HL-60 (cell line): ENCODE measurements around the gene ZFAND6.
A peak's percentile ranks its signal among the peaks of the same experiment; 100 is the strongest.

ENCODE experiments used
- DNase-seq, 2 experiments: peaks; one replicate each; pipeline ENCODE4 v3.0.0-alpha.2; 2010 to 2020; ENCODE audit warnings: low read depth in 1 of 2, low spot score in 1 of 2
- H3K27ac ChIP-seq: fragments of 250-450 bp; sonication (Bioruptor Pico); replicated peaks from 2 replicates; pipeline ENCODE4 v1.5.1; 2020; ENCODE audit warnings: mild to moderate bottlenecking, moderate library complexity
- H3K27me3 ChIP-seq: fragments of 250-450 bp; sonication (Bioruptor Pico); 2 replicates; pipeline ENCODE4 v1.5.1; 2021; ENCODE audit warnings: mild to moderate bottlenecking, moderate library complexity; ENCODE audit not compliant: insufficient read depth, poor library complexity, severe bottlenecking
- H3K4me3 ChIP-seq: replicated peaks from 2 replicates; pipeline ENCODE4 v1.5.1; 2011; ENCODE audit warnings: mild to moderate bottlenecking, control low read depth, low read length; ENCODE audit not compliant: insufficient read depth
- GABPA ChIP-seq: IDR thresholded peaks from 2 replicates; pipeline ENCODE4 v1.6.1; 2012; ENCODE audit warnings: low read depth
- POLR2AphosphoS5 ChIP-seq: IDR thresholded peaks from 2 replicates; pipeline ENCODE4 v1.6.1; 2012; ENCODE audit warnings: low read depth
- SPI1 ChIP-seq: IDR thresholded peaks from 2 replicates; pipeline ENCODE4 v1.6.1; 2012; ENCODE audit warnings: low read depth, mild to moderate bottlenecking, borderline replicate concordance
- TF ChIP-seq, protein P1 (sequence below): IDR thresholded peaks from one replicate; pipeline ENCODE4 v1.5.1; 2011; ENCODE audit warnings: low read length, control low read depth, inconsistent platforms; ENCODE audit not compliant: insufficient read depth
- TF ChIP-seq, protein P2 (sequence below): IDR thresholded peaks from 2 replicates; pipeline ENCODE4 v1.6.1; 2012; ENCODE audit warnings: low read depth; ENCODE audit not compliant: insufficient replicate concordance

Gene ZFAND6

GRCh38 chr15:80152180-80152895 lies 92.9 kb downstream of the ZFAND6 start:
- TF ChIP-seq POLR2AphosphoS5, result 0 out of 2 replicates have a peak, but pooled peaks have one; percentile 11
- no peak for TF ChIP-seq GABPA
- no peaks in the 10 kb centered on the region for H3K27me3 ChIP-seq
- H3K27ac ChIP-seq, result peak overlapping the region; percentile 83
- peak; percentile 87 to 97 for DNase-seq
- H3K4me3 ChIP-seq, result peak overlapping the region; percentile 79

DNA sequence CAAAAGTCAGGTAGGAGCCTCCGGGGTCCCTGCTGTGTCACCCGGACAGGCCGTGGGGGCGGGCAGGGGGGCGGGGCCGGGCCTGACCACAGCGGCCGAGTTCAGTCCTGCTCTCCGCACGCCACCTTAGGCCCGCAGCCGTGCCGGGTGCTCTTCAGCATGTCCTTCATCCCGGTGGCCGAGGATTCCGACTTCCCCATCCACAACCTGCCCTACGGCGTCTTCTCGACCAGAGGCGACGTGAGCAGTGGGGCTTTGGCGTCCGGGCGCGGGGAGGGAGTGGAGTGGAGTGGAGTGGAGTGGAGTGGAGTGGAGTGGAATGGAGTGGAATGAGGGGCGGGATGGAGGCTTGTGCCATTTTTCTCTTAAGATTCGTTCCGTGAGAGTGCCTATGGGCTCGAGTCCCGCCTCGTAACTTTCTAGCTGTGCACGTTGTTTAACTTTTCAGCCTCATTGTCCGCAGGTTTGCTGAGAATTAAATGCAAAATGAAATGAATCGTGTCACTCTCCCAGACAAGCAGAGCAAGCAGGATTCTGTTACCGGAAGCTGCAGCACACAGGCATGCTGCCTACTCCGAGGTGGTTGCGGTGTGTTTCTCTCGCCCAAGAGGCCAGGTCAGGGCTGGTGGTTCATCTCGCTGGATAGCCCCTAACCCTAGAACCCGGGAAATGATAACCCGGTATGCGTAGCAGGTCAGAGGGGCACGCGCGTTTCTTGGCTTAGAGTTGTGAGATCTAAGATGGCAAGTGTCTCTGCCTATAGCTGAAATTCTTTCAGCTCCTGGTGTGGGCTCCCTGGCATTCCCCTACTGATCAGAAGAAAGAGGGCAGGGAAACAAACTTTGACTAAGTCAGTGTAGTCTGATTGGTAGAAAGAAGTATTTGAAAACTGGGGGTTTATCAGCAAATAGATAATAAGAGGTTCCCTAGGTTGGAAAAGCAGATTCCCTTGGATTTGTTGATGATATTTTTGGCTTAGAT lies 93.7 kb downstream of the ZFAND6 start, which contains the start of gene FAH:
TSS of gene FAH (plus strand) at position 104 of the 981 bp plus-strand sequence. CDS start at position 160, 56 bp downstream.
- no peaks in the 10 kb centered on the region for H3K27me3 ChIP-seq
- peak within 1 kb of the TSS; percentile 83 for H3K27ac ChIP-seq
- TF ChIP-seq POLR2AphosphoS5 (0 out of 2 replicates have a peak, but pooled peaks have one; percentile 33), GABPA (no peak)
- peak; percentile 68 to 79 for DNase-seq
- peak within 1 kb of the TSS; percentile 79 for H3K4me3 ChIP-seq

- peak overlapping the region; percentile 79 for H3K4me3 ChIP-seq
- H3K27me3 ChIP-seq, result no peaks in the 10 kb centered on the region
- no peak for DNase-seq
- H3K27ac ChIP-seq, result peak overlapping the region; percentile 83
- TF ChIP-seq, protein P1, sequence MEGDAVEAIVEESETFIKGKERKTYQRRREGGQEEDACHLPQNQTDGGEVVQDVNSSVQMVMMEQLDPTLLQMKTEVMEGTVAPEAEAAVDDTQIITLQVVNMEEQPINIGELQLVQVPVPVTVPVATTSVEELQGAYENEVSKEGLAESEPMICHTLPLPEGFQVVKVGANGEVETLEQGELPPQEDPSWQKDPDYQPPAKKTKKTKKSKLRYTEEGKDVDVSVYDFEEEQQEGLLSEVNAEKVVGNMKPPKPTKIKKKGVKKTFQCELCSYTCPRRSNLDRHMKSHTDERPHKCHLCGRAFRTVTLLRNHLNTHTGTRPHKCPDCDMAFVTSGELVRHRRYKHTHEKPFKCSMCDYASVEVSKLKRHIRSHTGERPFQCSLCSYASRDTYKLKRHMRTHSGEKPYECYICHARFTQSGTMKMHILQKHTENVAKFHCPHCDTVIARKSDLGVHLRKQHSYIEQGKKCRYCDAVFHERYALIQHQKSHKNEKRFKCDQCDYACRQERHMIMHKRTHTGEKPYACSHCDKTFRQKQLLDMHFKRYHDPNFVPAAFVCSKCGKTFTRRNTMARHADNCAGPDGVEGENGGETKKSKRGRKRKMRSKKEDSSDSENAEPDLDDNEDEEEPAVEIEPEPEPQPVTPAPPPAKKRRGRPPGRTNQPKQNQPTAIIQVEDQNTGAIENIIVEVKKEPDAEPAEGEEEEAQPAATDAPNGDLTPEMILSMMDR, result no peak
- TF ChIP-seq, protein P2, sequence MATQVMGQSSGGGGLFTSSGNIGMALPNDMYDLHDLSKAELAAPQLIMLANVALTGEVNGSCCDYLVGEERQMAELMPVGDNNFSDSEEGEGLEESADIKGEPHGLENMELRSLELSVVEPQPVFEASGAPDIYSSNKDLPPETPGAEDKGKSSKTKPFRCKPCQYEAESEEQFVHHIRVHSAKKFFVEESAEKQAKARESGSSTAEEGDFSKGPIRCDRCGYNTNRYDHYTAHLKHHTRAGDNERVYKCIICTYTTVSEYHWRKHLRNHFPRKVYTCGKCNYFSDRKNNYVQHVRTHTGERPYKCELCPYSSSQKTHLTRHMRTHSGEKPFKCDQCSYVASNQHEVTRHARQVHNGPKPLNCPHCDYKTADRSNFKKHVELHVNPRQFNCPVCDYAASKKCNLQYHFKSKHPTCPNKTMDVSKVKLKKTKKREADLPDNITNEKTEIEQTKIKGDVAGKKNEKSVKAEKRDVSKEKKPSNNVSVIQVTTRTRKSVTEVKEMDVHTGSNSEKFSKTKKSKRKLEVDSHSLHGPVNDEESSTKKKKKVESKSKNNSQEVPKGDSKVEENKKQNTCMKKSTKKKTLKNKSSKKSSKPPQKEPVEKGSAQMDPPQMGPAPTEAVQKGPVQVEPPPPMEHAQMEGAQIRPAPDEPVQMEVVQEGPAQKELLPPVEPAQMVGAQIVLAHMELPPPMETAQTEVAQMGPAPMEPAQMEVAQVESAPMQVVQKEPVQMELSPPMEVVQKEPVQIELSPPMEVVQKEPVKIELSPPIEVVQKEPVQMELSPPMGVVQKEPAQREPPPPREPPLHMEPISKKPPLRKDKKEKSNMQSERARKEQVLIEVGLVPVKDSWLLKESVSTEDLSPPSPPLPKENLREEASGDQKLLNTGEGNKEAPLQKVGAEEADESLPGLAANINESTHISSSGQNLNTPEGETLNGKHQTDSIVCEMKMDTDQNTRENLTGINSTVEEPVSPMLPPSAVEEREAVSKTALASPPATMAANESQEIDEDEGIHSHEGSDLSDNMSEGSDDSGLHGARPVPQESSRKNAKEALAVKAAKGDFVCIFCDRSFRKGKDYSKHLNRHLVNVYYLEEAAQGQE, result no peak
- TF ChIP-seq POLR2AphosphoS5, result no peak
- no peak for TF ChIP-seq SPI1
- TF ChIP-seq GABPA, result no peak
Observed at GRCh38 chr15:80153900-80154299, 94.4 kb downstream of the ZFAND6 start.

DNA sequence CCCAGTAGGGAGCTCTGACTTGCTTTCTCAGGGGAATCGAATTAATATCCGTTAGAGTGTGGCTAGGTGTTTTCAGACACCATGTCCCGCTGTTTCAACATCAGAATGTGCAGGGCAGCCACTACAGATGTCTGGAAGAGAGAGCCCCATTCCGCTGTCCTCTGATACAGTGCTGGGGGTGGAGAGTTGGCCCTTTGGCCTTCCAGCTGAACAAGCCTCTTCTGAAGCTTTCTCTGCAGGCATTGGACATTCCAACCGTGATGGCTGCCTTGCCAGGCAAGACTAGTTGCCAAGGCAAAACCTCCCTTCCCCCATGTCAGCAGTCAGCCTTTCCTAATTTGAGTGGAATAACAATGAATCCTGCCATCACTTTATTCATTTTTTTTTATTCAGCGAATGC lies 94.9 kb downstream of the ZFAND6 start:
- Histone ChIP-seq H3K27me3 (no peaks in the 10 kb centered on the region), H3K27ac (peak overlapping the region; percentile 83), H3K4me3 (peak overlapping the region; percentile 79)
- no peak for DNase-seq
- TF ChIP-seq GABPA, result no peak
- TF ChIP-seq, protein P2, result peak; percentile 24

GRCh38 chr15:80155001-80155377 lies 95.5 kb downstream of the ZFAND6 start:
- Histone ChIP-seq H3K4me3 (no peak overlapping the region), H3K27ac (no peak overlapping the region; the same call in 1 of the 2 replicates), H3K27me3 (no peaks in the 10 kb centered on the region)
- TF ChIP-seq, protein P2, result no peak
- no peak for TF ChIP-seq GABPA
- TF ChIP-seq, protein P1, result no peak
- no peak for TF ChIP-seq SPI1
- TF ChIP-seq POLR2AphosphoS5, result no peak
- no peak for DNase-seq
